Neural progenitor cell (in vitro differentiated cells): ENCODE data around the gene ZBTB20. TPM values are rescaled to one million over a fixed set of nuclear protein-coding genes. Genes with fewer than 3 reads are reported as not detected.
A peak's percentile ranks its signal among the peaks of the same experiment; 100 is the strongest.

ENCODE experiments used
- DNase-seq: peaks from one replicate; pipeline ENCODE4 v3.0.0-alpha.2; 2016; ENCODE audit warnings: low spot score
- H2AFZ ChIP-seq: fragments of 200-600 bp; sonication (generic); replicated peaks from 2 replicates; pipeline ENCODE4 v1.6.1; 2016; ENCODE audit warnings: antibody characterized with exemption
- H3F3A ChIP-seq: fragments of 200-600 bp; sonication (generic); 2 replicates; pipeline ENCODE4 v1.6.1; 2016; ENCODE audit warnings: antibody characterized with exemption, low read depth
- H3K27ac ChIP-seq: fragments of 200-600 bp; sonication (generic); 2 replicates; pipeline ENCODE4 v1.5.1; 2016; ENCODE audit warnings: mild to moderate bottlenecking
- H3K27me3 ChIP-seq: fragments of 200-600 bp; sonication (generic); 2 replicates; pipeline ENCODE4 v1.6.1; 2016; ENCODE audit warnings: mild to moderate bottlenecking, moderate library complexity
- H3K36me3 ChIP-seq: fragments of 200-600 bp; sonication (generic); 2 replicates; pipeline ENCODE4 v1.5.1; 2016
- H3K4me1 ChIP-seq: fragments of 200-600 bp; sonication (generic); 2 replicates; pipeline ENCODE4 v1.6.1; 2016; ENCODE audit warnings: mixed run types
- H3K4me2 ChIP-seq: fragments of 200-600 bp; sonication (generic); 2 replicates; pipeline ENCODE4 v1.6.1; 2016
- H3K4me3 ChIP-seq: fragments of 200-600 bp; sonication (generic); 2 replicates; pipeline ENCODE4 v1.5.1; 2016
- H3K79me2 ChIP-seq: fragments of 200-600 bp; sonication (generic); 2 replicates; pipeline ENCODE4 v1.6.1; 2016; ENCODE audit warnings: low read depth
- H3K9ac ChIP-seq: fragments of 200-600 bp; sonication (generic); 2 replicates; pipeline ENCODE4 v1.6.1; 2016
- H3K9me3 ChIP-seq: fragments of 200-600 bp; sonication (generic); 2 replicates; pipeline ENCODE4 v1.5.1; 2016; ENCODE audit warnings: low read depth
- H4K20me1 ChIP-seq: fragments of 200-600 bp; sonication (generic); 2 replicates; pipeline ENCODE4 v1.6.1; 2016; ENCODE audit warnings: low read depth
- H3K27ac Mint-ChIP-seq: 3 replicates; pipeline ENCODE4 v1.8.0; 2021; ENCODE audit warnings: mixed read lengths
- H3K27me3 Mint-ChIP-seq: 2 replicates; pipeline ENCODE4 v1.8.0; 2022; ENCODE audit warnings: low read depth, mild to moderate bottlenecking, inconsistent platforms, moderate library complexity, mixed read lengths; ENCODE audit not compliant: insufficient read depth
- H3K36me3 Mint-ChIP-seq: 3 replicates; pipeline ENCODE4 v1.8.0; 2021; ENCODE audit warnings: mixed read lengths
- H3K4me1 Mint-ChIP-seq: 3 replicates; pipeline ENCODE4 v1.8.0; 2021; ENCODE audit warnings: mixed read lengths
- H3K4me3 Mint-ChIP-seq: 3 replicates; pipeline ENCODE4 v1.8.0; 2021; ENCODE audit warnings: mild to moderate bottlenecking, moderate library complexity, mixed read lengths
- H3K9me3 Mint-ChIP-seq: 3 replicates; pipeline ENCODE4 v1.8.0; 2020; ENCODE audit warnings: mixed read lengths
- EZH2 ChIP-seq: fragments of 200-600 bp; sonication (generic); IDR thresholded peaks from 2 replicates; pipeline ENCODE4 v1.6.1; 2017; ENCODE audit warnings: antibody characterized with exemption, mild to moderate bottlenecking, moderate library complexity
- EZH2phosphoT487 ChIP-seq: fragments of 200-600 bp; sonication (generic); IDR thresholded peaks from 2 replicates; pipeline ENCODE4 v1.6.1; 2017; ENCODE audit warnings: antibody characterized with exemption
- total RNA-seq: library from RNA; depleted of rRNA; stranded (reverse); fragments of >200 nt; gene quantifications from 2 replicates; pipeline ENCODE4 v1.2.3, GENCODE V29; 2015; ENCODE audit warnings: low replicate concordance
- TF ChIP-seq, protein P1 (sequence below): fragments of 200-600 bp; sonication (generic); IDR thresholded peaks from 2 replicates; pipeline ENCODE4 v1.5.1; 2017; ENCODE audit warnings: antibody characterized with exemption, mild to moderate bottlenecking

Gene ZBTB20
- total RNA-seq, 1 donor from 2014 or later = 1.9 TPM

DNA sequence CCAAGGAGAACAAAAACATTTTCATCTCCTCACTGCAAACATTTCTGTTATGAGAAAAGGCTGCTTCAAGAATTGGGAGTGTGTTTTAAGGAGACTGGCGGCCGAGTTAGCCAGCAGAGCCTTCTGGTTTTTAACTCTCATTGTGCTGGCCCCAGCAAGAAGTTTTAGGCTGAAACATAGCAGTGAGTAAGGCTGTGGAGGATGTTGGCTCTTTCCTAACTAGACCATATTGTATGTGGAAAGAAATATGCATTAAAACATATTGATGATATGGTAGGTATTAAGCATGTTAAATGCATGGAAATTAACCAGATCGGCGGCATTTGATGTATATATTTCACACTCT lies 762.6 kb downstream of the ZBTB20 start:
- Histone ChIP-seq H3K27ac (no peak overlapping the region), H3K9me3 (no peaks in the 10 kb centered on the region), H2AFZ (peak overlapping the region; percentile 70), H3F3A (no peaks in the 10 kb centered on the region), H3K9ac (no peak overlapping the region), H3K27me3 (no peaks in the 10 kb centered on the region), H4K20me1 (no peaks in the 10 kb centered on the region), H3K4me1 (peaks cover 3% of the 10 kb centered on the region), H3K36me3 (no peaks in the 10 kb centered on the region), H3K4me2 (no peak overlapping the region), H3K79me2 (no peaks in the 10 kb centered on the region), H3K4me3 (no peak overlapping the region)
- peaks cover 9% of the 10 kb centered on the region for H3K36me3 Mint-ChIP-seq
- H3K4me1 Mint-ChIP-seq = peaks cover 7% of the 10 kb centered on the region
- no peak overlapping the region for H3K27ac Mint-ChIP-seq
- no peak overlapping the region for H3K4me3 Mint-ChIP-seq
- no peaks in the 10 kb centered on the region for H3K9me3 Mint-ChIP-seq
- no peak for DNase-seq
- TF ChIP-seq, protein P1, sequence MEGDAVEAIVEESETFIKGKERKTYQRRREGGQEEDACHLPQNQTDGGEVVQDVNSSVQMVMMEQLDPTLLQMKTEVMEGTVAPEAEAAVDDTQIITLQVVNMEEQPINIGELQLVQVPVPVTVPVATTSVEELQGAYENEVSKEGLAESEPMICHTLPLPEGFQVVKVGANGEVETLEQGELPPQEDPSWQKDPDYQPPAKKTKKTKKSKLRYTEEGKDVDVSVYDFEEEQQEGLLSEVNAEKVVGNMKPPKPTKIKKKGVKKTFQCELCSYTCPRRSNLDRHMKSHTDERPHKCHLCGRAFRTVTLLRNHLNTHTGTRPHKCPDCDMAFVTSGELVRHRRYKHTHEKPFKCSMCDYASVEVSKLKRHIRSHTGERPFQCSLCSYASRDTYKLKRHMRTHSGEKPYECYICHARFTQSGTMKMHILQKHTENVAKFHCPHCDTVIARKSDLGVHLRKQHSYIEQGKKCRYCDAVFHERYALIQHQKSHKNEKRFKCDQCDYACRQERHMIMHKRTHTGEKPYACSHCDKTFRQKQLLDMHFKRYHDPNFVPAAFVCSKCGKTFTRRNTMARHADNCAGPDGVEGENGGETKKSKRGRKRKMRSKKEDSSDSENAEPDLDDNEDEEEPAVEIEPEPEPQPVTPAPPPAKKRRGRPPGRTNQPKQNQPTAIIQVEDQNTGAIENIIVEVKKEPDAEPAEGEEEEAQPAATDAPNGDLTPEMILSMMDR = no peak
- TF ChIP-seq EZH2phosphoT487 = no peak
- TF ChIP-seq EZH2 = no peak
- peaks cover 2% of the 10 kb centered on the region for H3K27me3 Mint-ChIP-seq

DNA sequence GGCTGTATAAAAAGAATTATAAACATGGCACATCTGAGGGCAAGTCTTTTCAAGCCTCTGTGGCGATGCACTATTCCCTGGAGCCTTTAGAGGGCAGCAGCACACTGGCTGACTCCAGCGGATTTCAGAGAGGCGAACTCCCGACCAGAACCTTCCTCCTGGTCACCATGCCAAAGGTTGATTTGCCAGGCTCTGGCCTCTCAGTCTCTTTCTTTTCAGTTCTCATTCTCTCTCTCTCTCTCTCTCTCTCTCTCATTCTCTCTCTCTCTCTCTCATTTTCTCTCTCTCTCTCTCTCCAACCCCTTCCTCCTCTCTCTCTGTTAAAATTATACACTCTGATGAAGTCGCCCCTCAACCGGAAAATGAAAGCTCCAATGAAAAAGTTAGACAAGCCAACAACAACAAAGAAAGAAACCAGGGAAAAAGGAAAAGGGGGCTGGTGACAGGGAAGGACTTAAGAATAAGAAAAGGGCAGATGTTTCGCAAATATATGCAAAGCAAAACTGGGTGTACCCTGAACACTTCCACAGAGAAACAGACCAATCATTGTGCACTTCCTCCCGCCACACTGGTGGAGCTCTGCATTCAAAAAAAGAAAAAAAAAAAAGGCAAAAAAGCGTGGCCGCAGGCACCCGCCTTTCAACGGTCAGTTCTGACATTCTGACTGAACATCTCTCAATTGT lies 763.1 kb downstream of the ZBTB20 start:
- H3K27me3 Mint-ChIP-seq = peaks cover 2% of the 10 kb centered on the region
- H3K27ac Mint-ChIP-seq = peak overlapping the region; percentile 32
- Histone ChIP-seq H3K9me3 (no peaks in the 10 kb centered on the region), H3K27ac (no peak overlapping the region), H3K4me3 (no peak overlapping the region), H3K36me3 (no peaks in the 10 kb centered on the region), H3F3A (no peaks in the 10 kb centered on the region), H3K4me1 (peaks cover 3% of the 10 kb centered on the region), H4K20me1 (no peaks in the 10 kb centered on the region), H3K27me3 (no peaks in the 10 kb centered on the region), H2AFZ (peak overlapping the region; percentile 70), H3K9ac (no peak overlapping the region), H3K4me2 (no peak overlapping the region), H3K79me2 (no peaks in the 10 kb centered on the region)
- no peaks in the 10 kb centered on the region for H3K9me3 Mint-ChIP-seq
- peaks cover 7% of the 10 kb centered on the region for H3K4me1 Mint-ChIP-seq
- no peak overlapping the region for H3K4me3 Mint-ChIP-seq
- no peak for TF ChIP-seq EZH2
- TF ChIP-seq, protein P1 = peak; percentile 93
- peak; percentile 80 for DNase-seq
- H3K36me3 Mint-ChIP-seq = peaks cover 9% of the 10 kb centered on the region

DNA sequence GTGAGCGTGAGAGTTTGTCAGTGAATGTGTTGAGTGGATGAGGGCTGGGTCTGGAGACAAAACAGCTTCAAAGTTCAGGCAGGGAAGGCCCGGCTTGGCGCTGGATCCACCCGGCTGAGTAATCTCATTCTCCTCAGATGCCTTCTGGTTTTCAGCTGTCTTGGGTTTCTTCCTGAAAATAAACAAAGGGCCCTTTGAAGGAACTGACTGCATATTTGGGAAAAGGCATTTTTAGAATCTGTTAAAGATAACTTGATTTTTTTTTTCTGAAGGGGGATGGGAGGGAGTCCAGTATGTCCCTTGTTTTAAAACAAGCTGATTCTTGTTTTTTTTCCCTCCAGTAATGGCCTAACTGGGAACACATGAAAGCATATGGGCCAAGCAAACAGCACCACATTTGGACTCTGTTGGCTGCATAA lies 766.8 kb downstream of the ZBTB20 start:
- Mint-ChIP-seq H3K4me1 (peaks cover 7% of the 10 kb centered on the region), H3K36me3 (peaks cover 20% of the 10 kb centered on the region), H3K4me3 (no peak overlapping the region), H3K27ac (no peak overlapping the region), H3K9me3 (no peaks in the 10 kb centered on the region), H3K27me3 (no peaks in the 10 kb centered on the region)
- no peak overlapping the region for H3K27ac ChIP-seq
- H3K4me3 ChIP-seq = no peak overlapping the region
- TF ChIP-seq EZH2phosphoT487 = no peak
- TF ChIP-seq, protein P1 = no peak
- no peak for TF ChIP-seq EZH2
- DNase-seq = peak; percentile 5
- peak overlapping the region; percentile 20 for H2AFZ ChIP-seq
- H3K9ac ChIP-seq = no peak overlapping the region
- no peaks in the 10 kb centered on the region for H3K9me3 ChIP-seq
- no peak overlapping the region for H3K4me2 ChIP-seq
- H4K20me1 ChIP-seq = no peaks in the 10 kb centered on the region
- H3K36me3 ChIP-seq = no peaks in the 10 kb centered on the region
- no peaks in the 10 kb centered on the region for H3F3A ChIP-seq
- no peaks in the 10 kb centered on the region for H3K79me2 ChIP-seq
- no peaks in the 10 kb centered on the region for H3K27me3 ChIP-seq
- peaks cover 9% of the 10 kb centered on the region for H3K4me1 ChIP-seq
